ENCODE measurements around the gene BACE1-AS. TPM values are rescaled to one million over a fixed set of nuclear protein-coding genes. Genes with fewer than 3 reads are reported as not detected.

The BACE1-AS gene
- total and polyA plus RNA-seq, 2 of the 8 experiments (the other 6 are each of a cell fraction or from before 2014, with no cell fraction given), result 14.9 to 17.4 TPM

DNA sequence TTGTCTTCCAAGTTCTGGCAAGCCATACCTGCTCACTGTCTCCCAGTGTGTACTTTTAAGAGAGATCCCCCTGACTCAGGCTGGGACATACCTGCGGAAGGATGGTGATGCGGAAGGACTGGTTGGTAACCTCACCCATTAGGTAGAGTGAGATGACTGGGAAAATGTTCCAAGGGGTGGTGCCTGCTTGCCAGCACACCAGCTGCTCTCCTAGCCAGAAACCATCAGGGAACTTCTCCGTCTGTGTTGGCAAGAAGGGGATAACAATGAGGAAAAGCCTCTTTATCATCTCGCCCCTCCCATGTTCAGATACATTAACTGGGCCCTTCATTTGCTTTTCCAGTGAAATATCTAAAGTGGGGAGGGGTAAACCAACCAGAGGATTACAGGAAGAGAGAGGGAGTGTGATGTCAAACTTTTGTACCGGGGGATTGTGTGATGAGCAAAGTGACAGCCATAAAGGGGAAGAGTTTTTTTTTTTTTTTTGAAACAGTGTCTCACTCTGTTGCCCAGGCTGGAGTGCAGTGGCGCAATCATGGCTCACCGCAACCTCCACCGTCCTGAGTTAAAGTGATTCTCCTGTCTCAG, at the start of gene BACE1-AS (continued):
- TF ChIP-seq RXRA (IDR thresholded peaks at IDR 0.05; ENCODE audit: insufficient read depth, low read depth, low read length) (no peak), BRCA1 (IDR thresholded peaks at IDR 0.05; ENCODE audit: low read depth, low read length) (no peak), TBP (IDR thresholded peaks at IDR 0.05; ENCODE audit: low read depth, low read length) (no peak), BACH1 (IDR thresholded peaks at IDR 0.05; ENCODE audit: low read length) (no peak), SP2 (IDR thresholded peaks at IDR 0.05; ENCODE audit: low read length) (no peak)
